DMS53 (cell line): ENCODE data around the gene CD55.
A peak's percentile ranks its signal among the peaks of the same experiment; 100 is the strongest.

Experiments used
- DNase-seq: peaks from one replicate; lab custom pipeline; 2025; lab: John Stamatoyannopoulos, UW

CD55 gene

GRCh38 chr1:207321079-207321789, at the start of gene CD55:
CD55 (plus strand) TSS chr1:207321678; CDS start chr1:207321766, 88 bp downstream.
- DNase-seq: peak; percentile 99

DNA sequence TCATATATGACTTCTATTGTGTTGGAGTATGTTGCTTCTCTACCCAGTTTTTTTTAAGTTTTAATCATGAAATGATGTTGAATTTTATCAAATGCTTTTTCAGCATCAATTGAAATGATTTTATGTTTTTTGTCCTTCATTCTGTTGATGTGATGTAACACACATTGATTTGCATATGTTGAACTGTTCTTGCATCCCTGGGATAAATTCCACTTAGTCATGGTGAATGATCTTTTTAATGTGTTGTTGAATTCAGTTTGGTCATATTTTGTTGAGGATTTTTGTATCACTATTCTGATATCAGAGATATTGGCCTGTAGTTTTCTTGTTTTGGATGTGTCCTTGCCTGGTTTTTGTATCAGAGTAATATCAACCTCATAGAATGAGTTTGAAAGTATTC, 46.6 kb upstream of the CD55 start:
- no peak for DNase-seq

DNA sequence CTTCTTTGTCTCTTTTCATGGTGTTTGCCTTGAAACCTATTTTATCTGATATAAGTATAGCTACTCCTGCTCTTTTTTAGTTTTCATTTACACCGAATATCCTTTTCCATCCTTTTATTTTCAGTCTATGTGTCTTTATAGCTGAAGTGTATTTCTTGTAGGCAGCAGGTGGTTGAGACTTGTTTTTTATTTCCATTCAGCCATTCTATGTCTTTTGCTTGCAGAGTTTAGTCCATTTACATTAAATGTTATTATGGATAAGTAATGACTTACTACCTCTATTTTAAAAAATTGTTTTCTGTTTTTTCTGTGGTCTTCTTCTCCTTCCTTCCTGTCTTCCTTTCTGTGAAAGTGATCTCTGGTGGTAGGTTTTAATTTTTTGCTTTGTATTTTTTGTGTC, 45.0 kb upstream of the CD55 start:
- DNase-seq: no peak

DNA sequence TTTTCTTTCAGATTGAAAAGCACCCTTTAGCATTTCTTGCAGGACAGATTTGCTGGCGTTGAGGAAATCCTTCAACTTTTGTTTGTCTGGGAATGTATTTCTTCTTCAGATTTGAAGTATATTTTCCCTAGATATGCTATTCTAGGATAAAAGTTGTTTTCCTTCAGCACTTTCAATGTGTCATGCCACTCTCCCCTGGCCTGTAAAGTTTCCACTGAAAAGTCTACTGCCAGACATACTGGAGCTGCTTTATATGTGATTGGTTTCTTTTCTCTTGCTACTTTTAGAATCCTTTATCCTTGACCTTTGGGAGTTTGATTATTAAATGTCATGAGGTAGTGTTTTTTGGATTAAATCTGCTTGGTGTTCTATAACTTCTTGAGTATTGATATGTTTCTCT, 44.2 kb upstream of the CD55 start:
- no peak for DNase-seq

DNA sequence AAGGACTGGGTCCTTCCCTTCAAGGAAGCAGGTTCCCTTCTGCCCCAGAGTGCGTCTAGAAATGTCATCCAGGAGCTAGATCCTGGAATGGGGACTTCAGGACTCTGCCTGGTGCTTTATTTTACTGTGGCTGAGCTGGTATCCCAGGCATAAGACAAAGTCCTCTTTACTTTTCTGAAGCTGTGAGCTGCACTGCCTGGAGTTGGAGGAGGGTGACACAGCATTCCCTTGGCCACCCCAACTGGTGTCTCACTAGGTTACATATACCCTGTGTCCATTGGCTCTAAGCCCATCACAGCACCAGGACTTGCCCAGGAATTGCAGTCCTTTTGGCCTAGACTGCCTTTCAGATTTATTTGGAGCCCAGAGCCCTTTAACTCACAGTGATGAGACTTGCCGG, 41.8 kb upstream of the CD55 start:
- no peak for DNase-seq

GRCh38 chr1:207280706-207281105, 40.8 kb upstream of the CD55 start:
- DNase-seq: no peak

DNA sequence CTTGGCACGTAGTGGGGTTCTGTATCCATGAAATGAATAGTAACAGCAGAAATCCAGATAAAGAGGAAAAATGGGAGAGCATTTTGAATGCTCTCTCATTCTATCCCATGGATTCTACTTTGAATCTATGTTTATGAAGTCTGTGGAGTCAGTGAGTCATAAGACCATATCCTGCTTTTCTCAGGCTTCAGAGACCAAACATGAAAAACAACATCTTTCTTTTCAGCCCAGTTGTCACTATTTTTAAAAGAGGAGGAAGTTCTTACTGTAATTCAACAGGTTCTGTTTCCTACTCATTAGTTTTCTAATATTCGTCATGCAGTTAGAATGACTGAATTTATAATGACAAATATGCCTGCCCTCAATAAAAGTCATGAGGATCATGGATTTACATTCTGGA, 39.4 kb upstream of the CD55 start:
- peak; percentile 56 for DNase-seq

- DNase-seq: peak; percentile 16
Observed at GRCh38 chr1:207282496-207283380, 38.7 kb upstream of the CD55 start.

GRCh38 chr1:207283421-207283820, 38.1 kb upstream of the CD55 start:
- DNase-seq: no peak

DNA sequence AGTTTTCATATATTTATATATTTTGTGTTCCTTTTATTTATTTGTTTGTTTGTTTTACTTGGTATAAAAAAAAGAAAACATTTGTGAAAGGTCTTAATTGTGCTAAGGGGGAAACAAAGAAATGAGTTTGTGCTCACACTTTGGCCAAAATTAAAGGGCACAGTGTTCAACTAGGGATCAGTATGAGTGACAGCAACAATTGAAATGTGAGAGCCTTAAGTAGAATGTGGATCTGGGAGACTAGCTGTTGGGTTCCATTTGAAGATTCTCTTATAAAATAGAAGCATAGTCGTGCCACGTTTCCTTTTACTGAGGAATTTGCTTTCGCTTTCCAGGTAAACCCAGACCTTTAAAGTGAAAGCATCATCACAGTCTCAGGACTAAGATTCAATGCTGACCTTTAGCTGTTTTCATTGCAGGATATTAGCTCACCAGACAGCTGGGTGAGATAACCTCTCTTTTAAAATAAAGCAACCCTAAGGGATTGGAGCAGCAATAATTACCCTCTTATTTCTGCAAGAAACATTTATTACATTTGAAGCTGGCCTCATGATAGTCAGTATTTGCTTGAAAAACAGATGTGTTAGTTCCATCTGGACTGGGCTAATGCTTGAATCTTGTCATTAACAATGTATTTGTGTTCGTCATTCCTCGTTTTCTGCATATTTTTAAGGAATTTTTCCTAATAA, 37.1 kb upstream of the CD55 start:
- DNase-seq: no peak

- DNase-seq: no peak
Observed at GRCh38 chr1:207286786-207287468, 34.6 kb upstream of the CD55 start.

- no peak for DNase-seq
Observed at GRCh38 chr1:207288315-207288714, 33.2 kb upstream of the CD55 start.

DNA sequence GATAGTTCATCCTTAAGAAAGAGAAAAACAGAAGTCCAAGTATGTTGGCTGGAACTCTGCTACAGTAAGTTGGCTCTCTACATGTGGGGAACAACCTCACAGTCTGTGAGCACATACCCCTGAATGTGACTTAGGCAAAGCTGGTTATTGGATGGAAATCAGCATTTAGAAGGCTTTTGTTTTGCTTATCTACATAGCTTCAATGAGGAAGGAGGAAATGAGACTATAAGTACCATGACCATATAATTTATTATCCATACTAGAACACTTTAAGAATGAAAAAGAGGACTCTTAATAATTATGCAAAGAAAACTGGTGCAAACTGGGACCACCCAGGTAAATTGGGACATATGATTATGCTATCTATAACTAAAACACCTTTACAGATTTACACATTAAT, 31.7 kb upstream of the CD55 start:
- no peak for DNase-seq

DNA sequence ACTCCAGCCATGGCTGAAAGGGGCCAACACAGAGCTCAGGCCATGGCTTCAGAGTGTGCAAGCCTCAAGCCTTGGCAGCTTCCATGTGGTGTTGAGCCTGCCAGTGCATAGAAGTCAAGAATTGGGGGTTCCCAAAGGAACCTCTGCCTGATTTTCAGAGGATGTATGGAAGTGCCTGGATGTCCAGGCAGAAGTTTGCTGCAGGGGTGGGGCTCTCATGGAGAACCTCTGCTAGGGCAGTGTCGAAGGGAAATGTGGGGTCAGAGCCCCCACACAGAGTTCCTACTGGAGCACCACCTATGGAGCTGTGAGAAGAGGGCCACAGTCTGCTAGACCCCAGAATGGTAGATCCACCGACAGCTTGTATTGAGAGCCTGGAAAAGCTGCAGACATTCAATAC, 29.8 kb upstream of the CD55 start:
- no peak for DNase-seq

DNA sequence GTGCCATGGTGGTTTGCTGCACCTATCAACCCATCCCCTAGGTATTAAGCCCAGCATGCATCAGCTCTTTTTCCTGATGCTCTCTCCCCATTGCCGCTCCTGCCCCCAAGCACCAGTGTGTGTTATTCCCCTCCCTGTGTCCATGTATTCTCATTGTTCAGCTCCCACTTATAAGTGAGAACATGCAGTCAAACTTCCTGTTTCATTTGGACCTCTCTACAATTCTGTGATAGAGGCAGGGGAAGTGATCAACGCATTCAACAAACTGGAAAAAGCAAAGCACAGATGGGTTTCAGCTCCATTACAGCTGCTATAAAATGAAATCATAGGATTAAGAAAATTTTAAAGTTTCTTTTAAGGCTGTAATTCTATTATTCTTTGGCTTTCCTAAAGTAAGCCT, 23.3 kb upstream of the CD55 start:
- DNase-seq: peak; percentile 51

DNA sequence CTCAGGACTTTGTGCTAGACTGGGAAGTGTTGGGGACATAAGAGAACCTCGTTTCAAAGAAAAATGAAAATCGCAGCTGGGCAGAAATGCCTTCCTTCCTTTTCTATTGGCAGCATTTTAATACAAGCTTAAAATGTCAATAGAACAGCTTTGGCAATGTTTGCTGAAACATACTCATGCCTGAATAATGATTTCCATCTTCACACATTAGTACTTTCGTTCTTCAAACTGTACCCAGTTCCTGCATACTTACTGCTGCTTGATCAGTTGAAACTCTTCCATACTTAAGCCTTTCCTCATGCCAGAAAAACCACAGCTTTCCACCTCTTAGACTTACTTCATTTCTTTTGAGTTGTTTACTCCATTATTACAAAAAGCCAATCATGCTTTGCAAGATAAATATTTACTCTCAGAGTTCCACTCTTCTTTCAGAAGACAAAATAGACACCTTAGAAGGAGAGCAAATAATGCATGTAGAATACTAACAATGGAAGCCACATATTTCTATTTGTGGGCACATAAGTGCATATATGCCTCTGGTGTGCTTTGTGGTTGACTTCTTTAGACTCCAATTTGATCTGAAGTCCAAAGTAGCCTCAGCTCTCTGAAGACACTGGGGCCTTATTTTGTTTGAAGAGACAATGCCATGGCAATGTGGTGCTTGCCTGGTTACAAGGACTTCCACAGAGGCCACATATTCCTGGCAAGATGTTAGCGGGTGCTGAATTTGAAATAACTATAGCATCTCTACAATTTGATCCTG, 22.7 kb upstream of the CD55 start:
- DNase-seq: peak; percentile 89

- DNase-seq: no peak
Observed at GRCh38 chr1:207300970-207301369, 20.5 kb upstream of the CD55 start.

DNA sequence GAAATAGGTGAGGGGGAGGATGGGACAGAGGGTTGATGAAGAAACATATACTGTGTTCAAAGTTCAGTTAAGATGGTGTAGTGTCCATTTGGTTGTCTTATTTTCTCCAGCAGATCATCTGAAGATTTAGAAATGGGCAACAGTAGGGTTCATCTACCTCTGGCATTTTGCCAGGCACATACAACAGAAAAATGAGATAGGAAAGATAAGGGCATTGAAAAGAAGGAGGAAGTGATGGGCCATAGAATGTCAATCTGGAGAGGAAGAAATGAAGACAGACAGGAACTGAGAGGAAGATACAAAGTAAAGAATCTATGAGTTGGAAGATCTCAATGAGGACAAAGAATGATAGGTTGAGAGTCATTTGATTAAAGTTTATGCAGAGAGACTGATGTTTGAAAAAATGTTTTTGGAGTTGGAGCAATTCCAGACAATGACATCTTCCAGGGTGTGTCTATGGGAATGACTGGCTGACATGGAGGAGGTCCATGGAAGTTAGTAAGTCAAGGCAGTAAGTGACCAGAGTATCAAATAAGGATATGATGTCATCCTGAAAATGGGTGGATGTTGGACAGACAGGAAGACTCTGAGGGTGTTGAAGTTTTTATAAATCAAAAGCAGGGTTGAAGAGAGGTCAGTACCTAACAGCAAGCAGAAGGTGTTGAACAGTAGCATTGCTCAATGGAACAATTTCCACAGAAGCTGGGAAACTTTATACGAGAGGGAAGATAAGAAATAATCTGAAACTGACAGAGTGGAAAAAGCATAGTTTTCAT, 18.7 kb upstream of the CD55 start:
- DNase-seq: no peak

GRCh38 chr1:207304710-207305488, 16.6 kb upstream of the CD55 start:
- DNase-seq: peak; percentile 97

DNA sequence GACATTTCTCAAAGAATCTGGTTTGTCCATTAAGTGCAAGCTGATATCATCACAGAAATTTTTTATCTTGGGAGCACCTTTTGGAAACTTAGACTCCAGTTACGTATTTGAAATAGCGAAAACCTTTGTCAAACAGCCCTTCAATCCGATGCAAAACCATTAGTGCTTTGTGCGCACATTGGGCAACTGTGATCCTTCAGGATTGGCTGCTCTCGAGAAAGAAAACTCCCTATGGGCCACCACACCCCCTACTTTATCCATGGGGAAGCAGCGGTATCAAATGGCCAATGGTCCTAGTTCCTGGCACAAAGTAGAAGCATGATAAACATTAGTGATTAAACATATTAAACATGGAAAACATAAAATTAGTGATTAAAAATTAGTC, 16.0 kb upstream of the CD55 start:
- peak; percentile 60 for DNase-seq
